ENCODE measurements around the gene ZNF385B. TPM values are rescaled to one million over a fixed set of nuclear protein-coding genes. Genes with fewer than 3 reads are reported as not detected.

The ZNF385B gene
- polyA plus RNA-seq, 1 of the 3 experiments (the other 2 are of a cell fraction): 0.16 TPM

DNA sequence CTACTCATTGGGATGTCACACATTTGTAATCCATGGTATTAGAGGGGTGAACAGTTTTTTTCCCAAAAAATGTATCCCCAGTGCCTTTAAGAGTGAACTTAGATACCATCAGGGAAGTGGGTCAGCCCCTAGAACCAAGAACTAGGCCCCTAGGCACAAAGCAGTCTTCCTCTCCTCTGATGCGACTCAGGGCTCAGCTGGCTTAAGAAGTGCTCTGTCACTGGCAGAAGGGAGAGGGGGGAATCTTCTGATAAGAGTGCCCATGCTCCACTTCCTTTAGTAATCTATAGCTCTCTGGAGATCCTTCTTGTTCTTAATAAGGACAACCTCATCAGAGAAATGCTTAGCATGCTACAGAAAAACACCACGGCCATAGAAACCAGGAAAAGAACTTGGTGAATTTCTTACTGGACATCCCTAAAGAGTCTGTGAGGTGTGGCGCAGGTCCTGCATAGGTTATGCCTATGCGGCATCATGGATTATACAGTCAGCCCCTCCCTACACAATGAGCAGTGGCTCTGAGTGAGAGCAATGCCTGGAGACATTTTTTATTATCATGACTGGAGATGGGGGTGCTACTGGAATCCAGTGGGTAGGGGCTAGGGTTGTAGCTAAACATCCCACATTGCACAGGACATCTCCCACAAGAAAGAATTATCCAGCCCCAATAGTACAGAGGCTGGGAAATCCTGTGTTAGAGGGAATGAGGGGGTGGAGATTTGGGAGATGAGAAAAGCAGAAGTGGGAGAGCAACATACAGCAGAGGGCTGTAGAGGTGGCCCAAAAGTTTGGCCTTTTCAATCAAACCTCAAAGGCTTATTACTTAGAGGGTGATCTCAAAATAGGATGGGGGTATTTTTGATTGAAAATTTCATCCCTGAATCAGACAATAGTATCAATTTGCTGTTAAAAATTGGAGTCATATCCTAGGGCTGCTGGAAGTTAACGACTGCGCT lies 21.7 kb upstream of the ZNF385B start:
- Histone ChIP-seq H3K27me3 (ENCODE audit: insufficient read depth) (no peaks in the 10 kb centered on the region), H4K20me1 (ENCODE audit: insufficient read depth) (no peaks in the 10 kb centered on the region), H3K4me3 (ENCODE audit: low read depth in 2 of 2, low read length in 1 of 2) (no peak overlapping the region), H3F3A (replicated peaks; ENCODE audit: insufficient read depth) (no peaks in the 10 kb centered on the region), H2AFZ (ENCODE audit: low read depth) (no peak overlapping the region), H3K79me2 (ENCODE audit: insufficient read depth) (no peaks in the 10 kb centered on the region), H3K9me3 (no peaks in the 10 kb centered on the region), H3K36me3 (replicated peaks in 1 of 2; ENCODE audit: control insufficient read depth in 1 of 2, insufficient read depth in 2 of 2, low read length in 1 of 2) (no peaks in the 10 kb centered on the region), H3K9me2 (no peaks in the 10 kb centered on the region), H3K4me1 (ENCODE audit: control insufficient read depth in 1 of 2, insufficient read depth in 2 of 2, low read depth in 1 of 2, low read length in 1 of 2) (no peaks in the 10 kb centered on the region), H3K9ac (no peak overlapping the region), H3K4me2 (no peak overlapping the region), H3K27ac (ENCODE audit: low read depth in 2 of 2, low read length in 1 of 2) (no peak overlapping the region)
- no peak for DNase-seq
- WGBS (ENCODE audit: low lambda C conversion rate): 79% methylated on average over 6 of the region's 6 CpGs
- TF ChIP-seq RFX5 (IDR thresholded peaks at IDR 0.05; ENCODE audit: low read length) (no peak), NRF1 (IDR thresholded peaks at IDR 0.05; ENCODE audit: low read depth, low read length) (no peak), ELF1 (IDR thresholded peaks at IDR 0.05) (no peak), SIN3A (IDR thresholded peaks at IDR 0.05; ENCODE audit: borderline replicate concordance, low read depth, low read length) (no peak), CHD2 (IDR thresholded peaks at IDR 0.05; ENCODE audit: low read length, partially characterized antibody) (no peak), JUND (IDR thresholded peaks at IDR 0.05) (no peak)
- TF ChIP-seq, protein P1, sequence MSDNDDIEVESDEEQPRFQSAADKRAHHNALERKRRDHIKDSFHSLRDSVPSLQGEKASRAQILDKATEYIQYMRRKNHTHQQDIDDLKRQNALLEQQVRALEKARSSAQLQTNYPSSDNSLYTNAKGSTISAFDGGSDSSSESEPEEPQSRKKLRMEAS (IDR thresholded peaks at IDR 0.05; ENCODE audit: low read depth): no peak
- TF ChIP-seq, protein P2, sequence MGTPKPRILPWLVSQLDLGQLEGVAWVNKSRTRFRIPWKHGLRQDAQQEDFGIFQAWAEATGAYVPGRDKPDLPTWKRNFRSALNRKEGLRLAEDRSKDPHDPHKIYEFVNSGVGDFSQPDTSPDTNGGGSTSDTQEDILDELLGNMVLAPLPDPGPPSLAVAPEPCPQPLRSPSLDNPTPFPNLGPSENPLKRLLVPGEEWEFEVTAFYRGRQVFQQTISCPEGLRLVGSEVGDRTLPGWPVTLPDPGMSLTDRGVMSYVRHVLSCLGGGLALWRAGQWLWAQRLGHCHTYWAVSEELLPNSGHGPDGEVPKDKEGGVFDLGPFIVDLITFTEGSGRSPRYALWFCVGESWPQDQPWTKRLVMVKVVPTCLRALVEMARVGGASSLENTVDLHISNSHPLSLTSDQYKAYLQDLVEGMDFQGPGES (IDR thresholded peaks at IDR 0.05; ENCODE audit: low read depth, low read length): no peak
- TF ChIP-seq, protein P3, sequence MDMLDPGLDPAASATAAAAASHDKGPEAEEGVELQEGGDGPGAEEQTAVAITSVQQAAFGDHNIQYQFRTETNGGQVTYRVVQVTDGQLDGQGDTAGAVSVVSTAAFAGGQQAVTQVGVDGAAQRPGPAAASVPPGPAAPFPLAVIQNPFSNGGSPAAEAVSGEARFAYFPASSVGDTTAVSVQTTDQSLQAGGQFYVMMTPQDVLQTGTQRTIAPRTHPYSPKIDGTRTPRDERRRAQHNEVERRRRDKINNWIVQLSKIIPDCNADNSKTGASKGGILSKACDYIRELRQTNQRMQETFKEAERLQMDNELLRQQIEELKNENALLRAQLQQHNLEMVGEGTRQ (IDR thresholded peaks at IDR 0.05; ENCODE audit: borderline replicate concordance, low read depth, low read length): no peak
- CTCF ChIA-PET: interaction anchor here (1.7 to 2.2 kb wide), 2 partner anchors 11 to 16 kb away, joined by 9 read pairs; no protein-coding TSS in a partner anchor
- POLR2A ChIA-PET: no interaction called here

DNA sequence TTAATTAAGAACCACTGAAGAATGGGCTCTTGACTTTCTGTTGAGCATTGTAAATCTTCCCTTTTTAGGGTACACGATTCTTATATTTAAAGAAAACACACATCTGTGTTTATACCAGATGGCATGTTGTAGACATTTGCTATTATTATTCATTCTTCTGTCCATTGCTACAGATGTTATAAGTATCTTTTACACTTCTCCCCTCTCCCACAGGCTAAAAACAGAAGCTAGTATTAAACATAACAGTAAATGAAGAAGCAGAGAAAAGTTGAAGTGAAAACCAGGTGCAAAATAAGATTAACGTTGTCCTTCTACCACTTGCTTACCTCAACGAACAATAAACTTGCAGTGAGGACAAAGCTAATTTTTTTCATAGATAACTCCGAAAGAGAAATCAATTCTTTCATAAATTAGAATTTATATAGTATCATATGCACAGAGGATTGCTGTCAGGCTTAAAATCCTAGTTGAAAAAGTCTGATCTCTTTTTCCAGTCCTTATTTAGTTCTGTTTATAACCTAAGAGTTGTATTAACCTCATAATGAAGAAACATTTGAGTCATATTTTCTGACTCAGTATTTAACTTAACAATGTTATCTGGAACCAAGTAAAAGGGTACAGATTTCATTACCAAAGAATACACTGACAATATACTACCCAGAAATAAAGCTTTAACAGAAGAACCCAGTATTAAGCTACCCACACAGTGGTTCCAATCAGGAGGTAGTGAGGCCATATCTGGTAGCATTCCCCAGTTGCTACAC lies 16.4 kb upstream of the ZNF385B start:
- no peak overlapping the region for H3K9ac ChIP-seq
- DNase-seq: no peak
- TF ChIP-seq, protein P4, sequence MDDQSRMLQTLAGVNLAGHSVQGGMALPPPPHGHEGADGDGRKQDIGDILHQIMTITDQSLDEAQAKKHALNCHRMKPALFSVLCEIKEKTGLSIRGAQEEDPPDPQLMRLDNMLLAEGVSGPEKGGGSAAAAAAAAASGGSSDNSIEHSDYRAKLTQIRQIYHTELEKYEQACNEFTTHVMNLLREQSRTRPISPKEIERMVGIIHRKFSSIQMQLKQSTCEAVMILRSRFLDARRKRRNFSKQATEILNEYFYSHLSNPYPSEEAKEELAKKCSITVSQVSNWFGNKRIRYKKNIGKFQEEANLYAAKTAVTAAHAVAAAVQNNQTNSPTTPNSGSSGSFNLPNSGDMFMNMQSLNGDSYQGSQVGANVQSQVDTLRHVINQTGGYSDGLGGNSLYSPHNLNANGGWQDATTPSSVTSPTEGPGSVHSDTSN (IDR thresholded peaks at IDR 0.05): no peak
- TF ChIP-seq EP300 (IDR thresholded peaks at IDR 0.05; ENCODE audit: borderline replicate concordance in 1 of 2, low read depth in 1 of 2, low read length in 1 of 2) (no peak), FOXM1 (IDR thresholded peaks at IDR 0.05; ENCODE audit: low read depth) (no peak), NRF1 (IDR thresholded peaks at IDR 0.05; ENCODE audit: low read depth, low read length) (no peak), MEF2A (IDR thresholded peaks at IDR 0.05; ENCODE audit: borderline replicate concordance, low read depth) (no peak), FOSL2 (IDR thresholded peaks at IDR 0.05; ENCODE audit: borderline replicate concordance, low read depth) (no peak), POLR2AphosphoS5 (IDR thresholded peaks at IDR 0.05; ENCODE audit: low read depth, low read length) (no peak)
- TF ChIP-seq, protein P5, sequence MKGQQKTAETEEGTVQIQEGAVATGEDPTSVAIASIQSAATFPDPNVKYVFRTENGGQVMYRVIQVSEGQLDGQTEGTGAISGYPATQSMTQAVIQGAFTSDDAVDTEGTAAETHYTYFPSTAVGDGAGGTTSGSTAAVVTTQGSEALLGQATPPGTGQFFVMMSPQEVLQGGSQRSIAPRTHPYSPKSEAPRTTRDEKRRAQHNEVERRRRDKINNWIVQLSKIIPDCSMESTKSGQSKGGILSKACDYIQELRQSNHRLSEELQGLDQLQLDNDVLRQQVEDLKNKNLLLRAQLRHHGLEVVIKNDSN (IDR thresholded peaks at IDR 0.05; ENCODE audit: borderline replicate concordance, low read depth): no peak
- TF ChIP-seq, protein P6, sequence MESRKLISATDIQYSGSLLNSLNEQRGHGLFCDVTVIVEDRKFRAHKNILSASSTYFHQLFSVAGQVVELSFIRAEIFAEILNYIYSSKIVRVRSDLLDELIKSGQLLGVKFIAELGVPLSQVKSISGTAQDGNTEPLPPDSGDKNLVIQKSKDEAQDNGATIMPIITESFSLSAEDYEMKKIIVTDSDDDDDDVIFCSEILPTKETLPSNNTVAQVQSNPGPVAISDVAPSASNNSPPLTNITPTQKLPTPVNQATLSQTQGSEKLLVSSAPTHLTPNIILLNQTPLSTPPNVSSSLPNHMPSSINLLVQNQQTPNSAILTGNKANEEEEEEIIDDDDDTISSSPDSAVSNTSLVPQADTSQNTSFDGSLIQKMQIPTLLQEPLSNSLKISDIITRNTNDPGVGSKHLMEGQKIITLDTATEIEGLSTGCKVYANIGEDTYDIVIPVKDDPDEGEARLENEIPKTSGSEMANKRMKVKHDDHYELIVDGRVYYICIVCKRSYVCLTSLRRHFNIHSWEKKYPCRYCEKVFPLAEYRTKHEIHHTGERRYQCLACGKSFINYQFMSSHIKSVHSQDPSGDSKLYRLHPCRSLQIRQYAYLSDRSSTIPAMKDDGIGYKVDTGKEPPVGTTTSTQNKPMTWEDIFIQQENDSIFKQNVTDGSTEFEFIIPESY (IDR thresholded peaks at IDR 0.05; ENCODE audit: borderline replicate concordance, low read depth): no peak
- H3K4me3 ChIP-seq (ENCODE audit: low read depth in 2 of 2, low read length in 1 of 2): no peak overlapping the region
- CTCF ChIA-PET: no interaction called here
- WGBS (ENCODE audit: low lambda C conversion rate): 53% methylated on average over 4 of the region's 4 CpGs
- no peaks in the 10 kb centered on the region for H3K36me3 ChIP-seq (replicated peaks in 1 of 2; ENCODE audit: control insufficient read depth in 1 of 2, insufficient read depth in 2 of 2, low read length in 1 of 2)
- H3K9me2 ChIP-seq: no peaks in the 10 kb centered on the region
- no peaks in the 10 kb centered on the region for H3K79me2 ChIP-seq (ENCODE audit: insufficient read depth)
- POLR2A ChIA-PET: no interaction called here
- no peaks in the 10 kb centered on the region for H3F3A ChIP-seq (replicated peaks; ENCODE audit: insufficient read depth)
- H2AFZ ChIP-seq (ENCODE audit: low read depth): no peak overlapping the region
- H3K27ac ChIP-seq (ENCODE audit: low read depth in 2 of 2, low read length in 1 of 2): no peak overlapping the region
- no peaks in the 10 kb centered on the region for H3K27me3 ChIP-seq (ENCODE audit: insufficient read depth)
- H4K20me1 ChIP-seq (ENCODE audit: insufficient read depth): no peaks in the 10 kb centered on the region
- H3K9me3 ChIP-seq: no peaks in the 10 kb centered on the region
- H3K4me2 ChIP-seq: no peak overlapping the region
- H3K4me1 ChIP-seq (ENCODE audit: control insufficient read depth in 1 of 2, insufficient read depth in 2 of 2, low read depth in 1 of 2, low read length in 1 of 2): no peaks in the 10 kb centered on the region
